Bronchial epithelial cell (primary cell): ENCODE data around the gene ELMO1. TPM values are rescaled to one million over a fixed set of nuclear protein-coding genes. Genes with fewer than 3 reads are reported as not detected.

ENCODE experiments used
- DNase-seq: peaks from one replicate; pipeline ENCODE4 v3.0.0-alpha.2; 2010; ENCODE audit warnings: low read depth
- FAIRE-seq: peaks from 2 replicates; lab custom pipeline; 2011; peaks lifted over from hg19 to GRCh38; lab: Jason Lieb, UNC
- H3K27me3 ChIP-seq: 2 replicates; pipeline ENCODE4 v1.5.1; 2011; ENCODE audit warnings: low read length; ENCODE audit not compliant: control insufficient read depth, insufficient read depth
- H3K36me3 ChIP-seq: 2 replicates; pipeline ENCODE4 v1.5.1; 2011; ENCODE audit warnings: low read length; ENCODE audit not compliant: control insufficient read depth, insufficient read depth
- H3K4me3 ChIP-seq: 2 replicates; pipeline ENCODE4 v1.5.1; 2011; ENCODE audit warnings: mild to moderate bottlenecking, low read depth, low read length, control low read depth
- total RNA-seq: library from RNA; depleted of rRNA; stranded (reverse); fragments of >200 nt; gene quantifications from 2 replicates; pipeline ENCODE4 v1.2.1, GENCODE V29; 2014
- TF ChIP-seq, protein P1 (sequence below): IDR thresholded peaks from 2 replicates; pipeline ENCODE4 v1.5.1; 2011; ENCODE audit warnings: mild to moderate bottlenecking, moderate library complexity, low read length, control low read depth, inconsistent platforms; ENCODE audit not compliant: insufficient read depth, severe bottlenecking

The ELMO1 gene
- total RNA-seq, 1 donor from 2014 or later: under 0.01 TPM

DNA sequence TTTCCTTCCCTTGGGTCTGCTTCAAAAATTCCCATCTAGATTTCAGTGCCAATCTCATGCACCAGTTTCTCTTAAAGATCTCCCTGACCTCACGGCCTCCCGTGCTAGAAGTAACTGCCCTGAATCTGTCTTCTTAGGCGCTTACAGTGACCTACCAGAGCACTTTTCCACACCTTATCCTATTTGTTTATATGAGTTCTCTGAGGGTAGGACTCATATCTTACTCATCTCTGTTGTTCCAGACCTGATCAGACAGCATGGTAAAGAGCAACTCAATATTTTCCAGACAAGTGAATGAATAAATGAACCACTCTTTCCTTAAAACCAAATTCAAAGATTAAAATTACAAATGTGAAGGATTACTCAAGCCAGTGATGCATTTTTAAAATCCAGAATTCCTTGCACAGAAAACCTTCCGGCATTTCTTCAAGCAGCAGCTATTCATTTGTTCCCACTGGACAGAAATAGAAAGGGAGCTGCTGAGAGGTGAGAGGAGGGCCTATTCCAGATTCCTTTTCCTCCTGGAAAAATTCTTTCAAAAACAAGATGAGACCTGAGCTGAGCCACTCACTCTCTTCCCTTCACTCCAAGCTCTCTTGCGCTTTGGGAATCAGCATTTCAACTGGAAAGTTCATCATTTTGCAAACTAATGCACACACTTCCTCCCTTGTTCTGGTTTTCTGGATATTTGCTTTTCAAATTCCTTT, 94.6 kb downstream of the ELMO1 start:
- H3K27me3 ChIP-seq: no peaks in the 10 kb centered on the region
- TF ChIP-seq, protein P1, sequence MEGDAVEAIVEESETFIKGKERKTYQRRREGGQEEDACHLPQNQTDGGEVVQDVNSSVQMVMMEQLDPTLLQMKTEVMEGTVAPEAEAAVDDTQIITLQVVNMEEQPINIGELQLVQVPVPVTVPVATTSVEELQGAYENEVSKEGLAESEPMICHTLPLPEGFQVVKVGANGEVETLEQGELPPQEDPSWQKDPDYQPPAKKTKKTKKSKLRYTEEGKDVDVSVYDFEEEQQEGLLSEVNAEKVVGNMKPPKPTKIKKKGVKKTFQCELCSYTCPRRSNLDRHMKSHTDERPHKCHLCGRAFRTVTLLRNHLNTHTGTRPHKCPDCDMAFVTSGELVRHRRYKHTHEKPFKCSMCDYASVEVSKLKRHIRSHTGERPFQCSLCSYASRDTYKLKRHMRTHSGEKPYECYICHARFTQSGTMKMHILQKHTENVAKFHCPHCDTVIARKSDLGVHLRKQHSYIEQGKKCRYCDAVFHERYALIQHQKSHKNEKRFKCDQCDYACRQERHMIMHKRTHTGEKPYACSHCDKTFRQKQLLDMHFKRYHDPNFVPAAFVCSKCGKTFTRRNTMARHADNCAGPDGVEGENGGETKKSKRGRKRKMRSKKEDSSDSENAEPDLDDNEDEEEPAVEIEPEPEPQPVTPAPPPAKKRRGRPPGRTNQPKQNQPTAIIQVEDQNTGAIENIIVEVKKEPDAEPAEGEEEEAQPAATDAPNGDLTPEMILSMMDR: no peak
- FAIRE-seq: no peak
- no peak overlapping the region for H3K4me3 ChIP-seq
- DNase-seq: no peak
- H3K36me3 ChIP-seq: no peaks in the 10 kb centered on the region

DNA sequence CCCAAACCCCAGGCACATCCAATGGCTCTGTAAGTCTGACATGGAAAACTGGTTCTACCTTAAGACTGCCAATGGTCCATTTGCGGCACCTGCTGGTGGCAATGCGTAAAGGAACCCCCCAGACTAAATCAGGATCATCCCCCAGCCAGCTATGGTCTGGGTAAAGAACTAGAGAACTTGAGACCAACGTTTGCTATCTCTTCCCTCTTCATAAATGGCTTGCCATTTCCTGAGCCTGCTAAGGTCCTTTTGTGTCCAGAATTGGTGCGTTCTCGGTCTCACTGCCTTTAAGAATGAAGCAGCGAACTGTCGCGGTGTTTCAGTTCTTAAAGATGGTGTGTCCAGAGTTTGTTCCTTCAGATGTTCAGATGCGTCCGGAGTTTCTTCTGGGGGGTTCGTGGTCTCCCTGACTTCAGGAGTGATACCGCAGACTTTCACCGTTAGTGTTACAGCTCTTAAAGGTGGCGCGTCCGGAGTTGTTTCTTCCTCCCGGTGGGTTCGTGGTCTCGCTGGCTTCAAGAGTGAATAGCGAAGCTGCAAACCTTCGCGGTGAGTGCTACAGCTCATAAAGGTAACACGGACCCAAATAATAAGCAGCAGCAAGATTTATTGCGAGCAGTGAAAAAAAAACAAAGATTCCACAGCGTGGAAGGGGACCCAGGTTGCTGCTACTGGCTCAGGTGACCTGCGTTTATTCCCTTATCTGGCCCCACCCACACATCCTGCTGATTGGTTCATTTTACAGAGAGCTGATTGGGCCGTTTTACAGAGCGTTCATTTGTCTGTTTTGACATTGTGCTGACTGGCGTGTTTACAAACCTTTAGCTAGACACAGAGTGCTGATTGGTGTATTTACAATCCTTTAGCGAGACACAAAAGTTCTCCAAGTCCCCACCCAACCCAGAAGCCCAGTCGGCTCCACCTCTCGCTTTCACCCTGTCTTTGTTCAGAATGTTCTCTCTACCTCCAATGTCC, 95.4 kb downstream of the ELMO1 start:
- no peaks in the 10 kb centered on the region for H3K36me3 ChIP-seq
- DNase-seq (no peak), FAIRE-seq (no peak)
- TF ChIP-seq, protein P1: no peak
- no peak overlapping the region for H3K4me3 ChIP-seq
- no peaks in the 10 kb centered on the region for H3K27me3 ChIP-seq

DNA sequence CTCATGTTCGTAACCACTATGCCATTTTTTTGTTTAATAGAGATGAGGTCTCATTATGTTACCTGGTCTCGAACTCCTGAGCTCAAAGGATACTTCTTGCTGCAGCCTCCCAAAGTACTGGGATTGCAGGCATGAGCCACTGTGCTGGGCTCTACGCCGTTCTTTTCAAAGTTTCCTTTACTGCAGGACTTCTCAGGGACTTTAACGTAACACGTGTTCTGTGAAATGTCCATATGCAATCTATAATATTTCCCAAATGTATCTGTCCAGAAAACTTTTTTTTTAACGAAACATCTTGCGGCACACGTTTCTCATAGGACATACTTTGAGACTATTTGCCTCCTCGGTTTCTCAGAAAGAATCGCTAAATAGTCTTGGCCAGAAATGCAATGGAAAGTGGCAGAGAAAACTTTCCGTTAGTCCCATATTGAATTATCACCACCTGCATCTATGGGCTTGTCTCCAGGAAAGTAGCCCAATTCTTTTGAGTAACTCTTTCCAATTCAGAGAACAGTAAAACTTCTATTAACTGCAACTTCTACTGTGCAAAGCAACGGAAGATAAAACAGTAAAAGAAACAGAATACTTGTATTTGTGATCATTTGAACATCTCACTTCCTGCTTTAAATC, 96.3 kb downstream of the ELMO1 start:
- FAIRE-seq (no peak), DNase-seq (no peak)
- no peaks in the 10 kb centered on the region for H3K27me3 ChIP-seq
- H3K4me3 ChIP-seq: no peak overlapping the region
- no peaks in the 10 kb centered on the region for H3K36me3 ChIP-seq
- TF ChIP-seq, protein P1: no peak

GRCh38 chr7:37351716-37352115, 96.9 kb downstream of the ELMO1 start:
- FAIRE-seq (no peak), DNase-seq (no peak)
- H3K36me3 ChIP-seq: no peaks in the 10 kb centered on the region
- H3K27me3 ChIP-seq: no peaks in the 10 kb centered on the region
- no peak overlapping the region for H3K4me3 ChIP-seq
- TF ChIP-seq, protein P1: no peak

- H3K27me3 ChIP-seq: no peaks in the 10 kb centered on the region
- DNase-seq (no peak), FAIRE-seq (no peak)
- TF ChIP-seq, protein P1: no peak
- H3K36me3 ChIP-seq: no peaks in the 10 kb centered on the region
- H3K4me3 ChIP-seq: no peak overlapping the region
These were observed 98.6 kb downstream of the ELMO1 start for GRCh38 chr7:37349979-37350590.
